Parathyroid adenoma (tissue), 2 donors: ENCODE measurements around the gene KRTAP9-4.
"Not testable (repeated sequence)": the region's sequence is repeated elsewhere in the genome, so short reads cannot be mapped to it uniquely, and the experiment has no call there.

Experiments
- H2AFZ ChIP-seq: fragments of 300-600 bp; sonication (generic); one replicate; pipeline ENCODE4 v1.7.0; 2017; ENCODE audit warnings: antibody characterized with exemption, mild to moderate bottlenecking
- H3K27ac ChIP-seq: fragments of 300-600 bp; sonication (generic); one replicate; pipeline ENCODE4 v1.7.0; 2017
- H3K27me3 ChIP-seq: fragments of 300-600 bp; sonication (generic); one replicate; pipeline ENCODE4 v1.7.0; 2017; ENCODE audit warnings: low read length; ENCODE audit not compliant: control insufficient read depth, insufficient read depth
- H3K36me3 ChIP-seq: fragments of 300-600 bp; sonication (generic); one replicate; pipeline ENCODE4 v1.7.0; 2017; ENCODE audit warnings: low read length; ENCODE audit not compliant: control insufficient read depth, insufficient read depth
- H3K4me1 ChIP-seq: fragments of 300-600 bp; sonication (generic); one replicate; pipeline ENCODE4 v1.7.0; 2017; ENCODE audit warnings: control low read depth
- H3K4me2 ChIP-seq: fragments of 300-600 bp; sonication (generic); one replicate; pipeline ENCODE4 v1.7.0; 2017; ENCODE audit warnings: low read length
- H3K4me3 ChIP-seq: fragments of 300-600 bp; sonication (generic); one replicate; pipeline ENCODE4 v1.7.0; 2017; ENCODE audit warnings: low read depth, low read length
- H3K79me2 ChIP-seq: fragments of 300-600 bp; sonication (generic); one replicate; pipeline ENCODE4 v1.7.0; 2017; ENCODE audit warnings: control low read depth
- H3K9ac ChIP-seq: fragments of 300-600 bp; sonication (generic); one replicate; pipeline ENCODE4 v1.7.0; 2017; ENCODE audit warnings: mild to moderate bottlenecking
- H3K9me3 ChIP-seq: fragments of 300-600 bp; sonication (generic); one replicate; pipeline ENCODE4 v1.7.0; 2017; ENCODE audit warnings: low read length; ENCODE audit not compliant: control insufficient read depth
- CTCF ChIP-seq: fragments of 300-600 bp; sonication (generic); IDR thresholded peaks from one replicate; pipeline ENCODE4 v1.7.0; 2017; ENCODE audit warnings: antibody characterized with exemption, mild to moderate bottlenecking
- donor health status: primary hyperparathyroidism.

Gene KRTAP9-4

GRCh38 chr17:41226051-41226450 lies 23.4 kb upstream of the KRTAP9-4 start:
- no peak for TF ChIP-seq CTCF
- no peak overlapping the region for H3K4me2 ChIP-seq
- H3K27ac ChIP-seq, result no peak overlapping the region
- H3K36me3 ChIP-seq, result no peaks in the 10 kb centered on the region
- no peak overlapping the region for H3K9ac ChIP-seq
- H3K9me3 ChIP-seq, result no peaks in the 10 kb centered on the region
- H3K4me1 ChIP-seq, result no peaks in the 10 kb centered on the region
- H3K4me3 ChIP-seq, result no peak overlapping the region
- no peaks in the 10 kb centered on the region for H3K79me2 ChIP-seq
- no peak overlapping the region for H2AFZ ChIP-seq
- no peaks in the 10 kb centered on the region for H3K27me3 ChIP-seq

- not testable (repeated sequence) for H3K27me3 ChIP-seq, H3K9me3 ChIP-seq, H3K4me1 ChIP-seq, H3K36me3 ChIP-seq, H3K4me3 ChIP-seq, H2AFZ ChIP-seq, H3K4me2 ChIP-seq, H3K79me2 ChIP-seq, H3K9ac ChIP-seq, H3K27ac ChIP-seq
Observed at GRCh38 chr17:41226598-41227095, 22.8 kb upstream of the KRTAP9-4 start, which contains the start of gene KRTAP9-2. TSS of gene KRTAP9-2 (plus strand) at chr17:41226648. CDS start at chr17:41226655, 7 bp downstream.

GRCh38 chr17:41230094-41230493 lies 19.4 kb upstream of the KRTAP9-4 start:
- H3K79me2 ChIP-seq, result no peaks in the 10 kb centered on the region
- no peak overlapping the region for H3K27ac ChIP-seq
- H2AFZ ChIP-seq, result no peak overlapping the region
- no peak overlapping the region for H3K9ac ChIP-seq
- no peaks in the 10 kb centered on the region for H3K36me3 ChIP-seq
- no peaks in the 10 kb centered on the region for H3K9me3 ChIP-seq
- no peaks in the 10 kb centered on the region for H3K27me3 ChIP-seq
- TF ChIP-seq CTCF, result no peak
- no peak overlapping the region for H3K4me2 ChIP-seq
- H3K4me3 ChIP-seq, result no peak overlapping the region
- no peaks in the 10 kb centered on the region for H3K4me1 ChIP-seq

- Histone ChIP-seq H2AFZ (no peak overlapping the region), H3K4me2 (no peak overlapping the region), H3K9me3 (no peaks in the 10 kb centered on the region), H3K4me1 (no peaks in the 10 kb centered on the region), H3K27me3 (no peaks in the 10 kb centered on the region), H3K79me2 (no peaks in the 10 kb centered on the region), H3K9ac (no peak overlapping the region), H3K27ac (no peak overlapping the region), H3K36me3 (no peaks in the 10 kb centered on the region), H3K4me3 (no peak overlapping the region)
- no peak for TF ChIP-seq CTCF
Observed at GRCh38 chr17:41231731-41232130, 17.8 kb upstream of the KRTAP9-4 start.

GRCh38 chr17:41232399-41233105 lies 16.9 kb upstream of the KRTAP9-4 start, which contains the start of gene KRTAP9-3:
TSS of gene KRTAP9-3 (plus strand) at chr17:41232449. CDS start at chr17:41232502, 53 bp downstream.
- H3K79me2 ChIP-seq, H3K36me3 ChIP-seq, H3K9me3 ChIP-seq, H3K27ac ChIP-seq, H3K4me1 ChIP-seq, H3K9ac ChIP-seq, H3K4me3 ChIP-seq, H3K27me3 ChIP-seq, H2AFZ ChIP-seq, H3K4me2 ChIP-seq: not testable (repeated sequence)

- not testable (repeated sequence) for H3K4me3 ChIP-seq, H2AFZ ChIP-seq, H3K79me2 ChIP-seq, H3K4me1 ChIP-seq, H3K9ac ChIP-seq, H3K4me2 ChIP-seq, H3K27me3 ChIP-seq, H3K36me3 ChIP-seq, H3K9me3 ChIP-seq, H3K27ac ChIP-seq
Observed at GRCh38 chr17:41237116-41237515, 12.4 kb upstream of the KRTAP9-4 start.

- H3K4me1 ChIP-seq, H3K4me2 ChIP-seq, H3K79me2 ChIP-seq, H3K27me3 ChIP-seq, H3K4me3 ChIP-seq, H3K27ac ChIP-seq, H3K9me3 ChIP-seq, H2AFZ ChIP-seq, H3K9ac ChIP-seq, H3K36me3 ChIP-seq: not testable (repeated sequence)
Observed at GRCh38 chr17:41237949-41238437, 11.5 kb upstream of the KRTAP9-4 start, which contains the start of gene KRTAP9-8. TSS of gene KRTAP9-8 (plus strand) at chr17:41237999. CDS start at chr17:41238052, 53 bp downstream.

GRCh38 chr17:41246995-41247787 lies 2.3 kb upstream of the KRTAP9-4 start:
- not testable (repeated sequence) for H3K9me3 ChIP-seq, H3K9ac ChIP-seq, H3K79me2 ChIP-seq, H3K4me2 ChIP-seq, H3K27me3 ChIP-seq, H3K4me3 ChIP-seq, H3K36me3 ChIP-seq, H2AFZ ChIP-seq, H3K4me1 ChIP-seq, H3K27ac ChIP-seq
